SIG-M5 treated with dmso at 0.1 percent for 504 hours (cell line): Measurements from ENCODE around the gene LPGAT1.

Experiments
- DNase-seq: peaks from one replicate; lab custom pipeline; 2025; ENCODE audit not compliant: unreplicated experiment; lab: John Stamatoyannopoulos, UW

Gene LPGAT1

GRCh38 chr1:211828584-211829342, 1.8 kb downstream of the LPGAT1 start:
- DNase-seq, result no peak

DNA sequence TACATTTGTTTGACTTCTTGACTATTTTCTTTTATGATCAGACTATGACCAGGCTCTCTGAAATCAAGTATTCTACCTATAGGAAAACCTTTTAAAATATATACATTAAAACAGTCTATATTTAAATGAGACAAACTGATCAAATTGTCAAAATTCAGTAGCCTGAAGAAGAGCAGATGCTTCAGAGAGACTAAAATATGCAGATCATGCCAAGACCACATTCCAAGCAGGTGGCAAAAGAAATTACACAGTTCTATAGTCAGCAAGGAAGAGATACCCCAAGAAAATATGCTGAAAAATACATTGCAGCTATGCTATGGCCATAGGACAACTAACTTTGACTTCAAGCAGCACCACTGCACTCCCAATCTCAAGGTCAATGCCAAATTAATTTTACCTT, 3.5 kb downstream of the LPGAT1 start:
- no peak for DNase-seq

DNA sequence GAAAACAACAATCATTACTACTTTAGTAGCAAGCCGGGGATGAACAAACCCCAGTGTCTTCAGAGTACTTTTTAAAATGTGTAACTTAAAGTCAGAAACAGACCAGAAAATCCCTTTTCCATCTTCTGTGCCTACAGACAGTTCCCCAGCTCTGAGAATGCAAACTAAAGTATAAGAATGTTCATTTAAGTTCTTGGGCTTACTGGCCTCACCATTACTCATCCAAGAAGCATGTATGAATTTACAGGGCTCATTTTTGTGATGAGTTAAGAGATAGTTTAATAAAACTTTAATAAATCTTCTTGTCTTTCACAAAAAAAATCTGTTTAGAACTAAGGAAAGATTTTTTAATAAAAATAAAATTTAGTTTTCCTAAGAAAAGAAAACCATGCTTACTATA, 4.6 kb downstream of the LPGAT1 start:
- no peak for DNase-seq

- peak; percentile 81 for DNase-seq
Observed at GRCh38 chr1:211822677-211823407, 7.7 kb downstream of the LPGAT1 start.

DNA sequence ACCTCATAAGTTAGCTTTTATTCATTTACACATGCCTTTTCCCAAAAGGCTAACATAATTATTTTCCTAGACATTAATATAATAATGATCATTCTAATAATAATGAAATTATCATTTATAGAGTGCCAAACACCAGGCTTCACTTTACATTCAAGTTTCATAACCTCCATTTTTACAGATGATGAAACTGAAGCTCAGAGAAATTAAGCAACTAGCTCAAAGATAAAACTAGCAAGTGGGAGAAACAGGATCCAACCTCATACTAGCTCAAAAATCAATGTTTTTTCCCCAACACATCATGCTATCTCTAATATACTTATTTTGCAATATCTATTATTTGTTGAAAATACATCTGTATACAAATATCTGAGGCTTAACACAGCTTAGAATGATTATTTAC, 14.0 kb downstream of the LPGAT1 start:
- DNase-seq, result no peak

DNA sequence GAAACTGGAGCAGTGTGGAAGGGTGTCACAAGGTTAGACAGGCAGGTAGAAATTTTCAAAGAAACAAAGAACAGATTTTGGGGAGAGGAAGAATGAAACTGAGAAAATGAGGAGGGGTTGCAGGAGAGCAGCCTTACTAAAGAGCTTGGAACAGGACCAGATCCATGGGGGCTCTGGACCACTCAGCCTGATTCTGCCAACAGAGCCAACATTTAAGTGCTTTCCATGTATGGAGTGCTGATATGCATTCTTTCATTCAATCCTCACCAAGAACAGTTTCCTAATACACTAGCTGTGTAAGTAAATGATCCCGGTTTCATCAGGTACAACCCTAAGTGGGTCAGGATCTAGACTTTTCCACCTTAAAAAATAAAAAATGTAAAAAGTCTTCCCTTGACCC, 16.2 kb downstream of the LPGAT1 start:
- no peak for DNase-seq

DNA sequence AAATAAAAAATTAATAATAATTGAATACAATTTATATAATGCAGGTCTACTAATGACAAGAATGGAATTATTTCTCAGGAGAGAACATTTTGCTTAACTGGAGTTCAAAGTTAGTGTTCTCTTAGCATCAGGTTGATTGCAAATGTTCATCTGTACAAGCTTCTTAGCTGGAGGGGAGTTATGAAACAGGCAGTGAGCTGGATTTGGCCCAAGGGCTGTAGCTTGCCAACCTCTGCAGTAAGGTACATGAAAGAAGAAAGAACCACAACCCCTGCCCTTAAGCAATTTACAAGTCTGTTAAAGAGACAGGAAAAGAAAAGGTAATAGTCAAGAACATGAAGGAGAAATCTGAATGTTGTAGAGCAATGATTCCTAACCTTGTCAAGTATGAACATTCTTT, 17.0 kb downstream of the LPGAT1 start:
- no peak for DNase-seq

GRCh38 chr1:211812584-211812983, 18.0 kb downstream of the LPGAT1 start:
- no peak for DNase-seq

DNA sequence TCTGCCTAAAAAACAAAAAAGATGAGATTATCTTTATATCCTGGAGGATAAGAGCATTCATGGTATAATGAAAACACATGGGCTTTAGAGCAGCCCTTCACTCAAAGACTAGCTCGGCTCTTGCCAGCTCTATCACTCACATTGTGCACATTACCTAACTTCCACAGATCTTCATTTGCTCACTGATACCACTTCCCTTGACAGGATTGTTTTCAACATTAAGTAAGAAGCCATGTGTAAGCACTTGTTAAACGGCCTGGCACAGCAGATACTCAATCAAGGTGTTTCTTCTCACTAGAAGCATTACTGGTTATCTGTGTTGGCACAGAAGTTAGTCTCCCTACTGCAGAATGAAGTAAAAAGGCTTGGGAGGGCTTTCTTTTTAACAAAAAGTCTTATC, 18.7 kb downstream of the LPGAT1 start:
- no peak for DNase-seq

DNA sequence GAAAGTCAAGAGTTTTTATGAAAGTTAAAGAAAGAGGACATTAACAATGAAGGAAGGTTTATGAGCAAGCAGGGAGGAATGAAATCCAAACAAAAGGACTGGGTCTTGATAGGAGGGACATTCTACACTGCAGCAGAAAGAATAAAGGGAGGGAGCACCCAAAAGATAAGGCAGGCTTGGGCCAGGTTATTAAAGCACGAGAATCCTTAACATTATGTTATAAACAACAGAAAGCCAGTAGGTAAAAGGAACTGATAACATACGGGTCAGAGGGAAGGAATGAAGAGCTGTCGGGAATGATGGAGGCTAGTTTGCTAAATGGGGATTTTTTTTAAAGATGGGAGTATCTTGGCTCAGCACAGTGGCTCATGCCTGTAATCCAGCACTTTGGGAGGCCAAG, 19.4 kb downstream of the LPGAT1 start:
- no peak for DNase-seq

- DNase-seq, result no peak
Observed at GRCh38 chr1:211808475-211808874, 22.1 kb downstream of the LPGAT1 start.

- DNase-seq, result no peak
Observed at GRCh38 chr1:211804915-211805314, 25.6 kb downstream of the LPGAT1 start.

DNA sequence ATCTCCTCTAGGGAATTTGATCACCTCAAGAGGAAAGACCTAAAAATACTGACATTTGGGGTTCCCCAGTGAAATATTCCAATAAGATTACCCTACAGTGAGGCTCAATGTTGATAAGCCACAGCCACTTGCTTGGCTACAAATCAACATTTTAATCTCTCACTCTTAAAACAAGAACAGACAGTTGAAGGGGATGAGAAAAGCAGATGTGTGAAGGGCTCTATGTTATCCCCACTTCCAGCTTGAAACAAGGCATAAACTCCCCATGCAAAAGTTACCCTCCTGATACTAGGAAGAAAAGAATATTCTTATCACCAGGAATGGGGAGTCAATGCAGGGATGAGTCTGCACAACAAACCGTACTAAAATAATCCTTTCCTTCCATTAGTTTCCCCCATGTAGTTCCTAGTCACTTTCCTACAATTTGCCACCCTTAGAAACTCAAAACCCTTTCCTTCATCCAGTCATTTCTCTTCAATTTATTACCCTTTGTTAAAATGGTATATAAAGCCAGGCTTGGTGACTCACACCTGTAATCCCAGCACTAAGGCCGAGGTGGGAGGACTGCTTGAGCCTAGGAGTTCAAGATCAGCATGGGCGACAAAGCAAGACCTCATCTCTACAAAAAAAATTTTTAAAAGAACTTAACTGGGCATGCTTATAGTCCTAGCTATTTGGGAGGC, 29.5 kb downstream of the LPGAT1 start:
- no peak for DNase-seq

- no peak for DNase-seq
Observed at GRCh38 chr1:211797994-211798393, 32.6 kb downstream of the LPGAT1 start.

GRCh38 chr1:211791979-211792378, 38.6 kb downstream of the LPGAT1 start:
- no peak for DNase-seq

- DNase-seq, result no peak
Observed at GRCh38 chr1:211789641-211790464, 40.7 kb downstream of the LPGAT1 start.

GRCh38 chr1:211788626-211789025, 41.9 kb downstream of the LPGAT1 start:
- DNase-seq, result no peak

GRCh38 chr1:211783897-211784296, 46.7 kb downstream of the LPGAT1 start:
- DNase-seq, result no peak

DNA sequence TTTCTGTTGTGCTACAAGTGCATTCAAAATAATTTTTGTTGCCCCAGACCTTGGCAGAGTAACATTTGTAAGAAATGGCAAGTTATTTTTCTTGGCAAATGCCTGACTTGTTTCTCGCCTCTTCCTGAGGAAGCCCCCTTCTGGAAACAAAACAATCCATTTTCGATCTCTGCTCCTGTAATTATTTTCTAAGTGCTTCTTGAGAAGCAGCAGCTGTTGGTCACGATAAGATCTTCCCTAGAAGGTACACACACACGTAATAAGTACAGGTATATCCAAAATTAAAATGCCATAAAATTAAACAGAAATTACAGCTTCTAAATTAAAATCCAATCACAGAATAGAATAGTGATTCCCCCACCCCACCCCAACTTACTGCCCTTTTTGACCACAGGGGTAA, 47.3 kb downstream of the LPGAT1 start:
- no peak for DNase-seq

GRCh38 chr1:211781260-211781659, 49.3 kb downstream of the LPGAT1 start:
- DNase-seq, result no peak

- DNase-seq, result no peak
Observed at GRCh38 chr1:211775170-211775569, 55.4 kb downstream of the LPGAT1 start.
